Measurements from ENCODE around the gene CYP27A1.
A peak's percentile ranks its signal among the peaks of the same experiment; 100 is the strongest.

GRCh38 chr2:218781691-218782527, at the start of gene CYP27A1:
- TF ChIP-seq CTCF (IDR thresholded peaks at IDR 0.05) (no peak), POLR2A (IDR thresholded peaks at IDR 0.05) (peak; percentile 95)
